HepG2 (cell line): ENCODE results near the gene S100A7. TPM values are rescaled to one million over a fixed set of nuclear protein-coding genes. Genes with fewer than 3 reads are reported as not detected.

Experiments used
- ARNT ChIP-seq: fragments of 450-650 bp; IDR thresholded peaks from 2 replicates; pipeline ENCODE4 v1.6.1; 2017
- ARNT2 ChIP-seq: sonication (generic); formaldehyde crosslinking; IDR thresholded peaks from 2 replicates; pipeline ENCODE4 v1.8.0; 2022; ENCODE audit warnings: mild to moderate bottlenecking, low read depth, missing genetic modification reagents, moderate library complexity
- ATAD3A ChIP-seq: sonication (generic); formaldehyde crosslinking; IDR thresholded peaks from 2 replicates; pipeline ENCODE4 v1.4.0; 2020; ENCODE audit warnings: missing genetic modification reagents
- CCDC6 ChIP-seq: sonication (generic); formaldehyde crosslinking; IDR thresholded peaks from 2 replicates; pipeline ENCODE4 v1.8.1; 2022; ENCODE audit warnings: mild to moderate bottlenecking, missing genetic modification reagents, moderate library complexity
- JUNB ChIP-seq: sonication (generic); formaldehyde crosslinking; IDR thresholded peaks from 2 replicates; pipeline ENCODE4 v1.8.0; 2022; ENCODE audit warnings: missing genetic modification reagents, mild to moderate bottlenecking, borderline replicate concordance
- KLF16 ChIP-seq, 2 experiments: sonication (generic) in 1 of 2; formaldehyde crosslinking in 1 of 2; IDR thresholded peaks; 2 replicates each; pipeline versions ENCODE4 v1.6.1 to v1.8.0; 2016 to 2023; ENCODE audit warnings: missing genetic modification reagents in 2 of 2, missing compliant biosample characterization in 1 of 2
- NFIB ChIP-seq: sonication (generic); formaldehyde crosslinking; IDR thresholded peaks from 2 replicates; pipeline ENCODE4 v1.9.0; 2021; ENCODE audit warnings: missing genetic modification reagents, mild to moderate bottlenecking, borderline replicate concordance
- PATZ1 ChIP-seq: sonication (generic); formaldehyde crosslinking; IDR thresholded peaks from 2 replicates; pipeline ENCODE4 v1.4.0; 2020; ENCODE audit warnings: missing genetic modification reagents
- PCBP2 ChIP-seq: fragments of 200-400 bp; formaldehyde crosslinking; optimal IDR thresholded peaks from 2 replicates; pipeline ENCODE3; 2018; ENCODE audit warnings: low read length, low read depth; ENCODE audit not compliant: poor library complexity, severe bottlenecking
- PPARG ChIP-seq: conservative IDR thresholded peaks from 2 replicates; pipeline ENCODE4 v1.6.1; 2016; ENCODE audit warnings: missing biosample characterization, missing genetic modification reagents
- SCMH1 ChIP-seq: sonication (generic); formaldehyde crosslinking; IDR thresholded peaks from 2 replicates; pipeline ENCODE4 v1.9.0; 2021; ENCODE audit warnings: missing genetic modification reagents, mild to moderate bottlenecking, borderline replicate concordance
- SNAI1 ChIP-seq: sonication (generic); formaldehyde crosslinking; IDR thresholded peaks from 2 replicates; pipeline ENCODE4 v1.5.0; 2020; ENCODE audit warnings: mild to moderate bottlenecking, missing genetic modification reagents, borderline replicate concordance
- SP1 ChIP-seq, 2 experiments: fragments of 450-650 bp in 1 of 2; sonication (generic) in 1 of 2; formaldehyde crosslinking in 1 of 2; IDR thresholded peaks; 2 replicates each; pipeline versions ENCODE4 v1.4.0 to v1.6.1; 2016 to 2020; ENCODE audit warnings: missing genetic modification reagents in 1 of 2
- TCF12 ChIP-seq, 2 experiments: fragments of 450-650 bp in 1 of 2; sonication (generic) in 1 of 2; formaldehyde crosslinking in 1 of 2; IDR thresholded peaks; 2 replicates each; pipeline versions ENCODE4 v1.6.1 to v1.8.0; 2017 to 2022; ENCODE audit warnings: antibody characterized with exemption in 1 of 2, mild to moderate bottlenecking in 1 of 2, missing genetic modification reagents in 1 of 2, moderate library complexity in 1 of 2
- TSC22D2 ChIP-seq: sonication (generic); formaldehyde crosslinking; IDR thresholded peaks from 2 replicates; pipeline ENCODE4 v1.5.1; 2020; ENCODE audit warnings: missing genetic modification reagents, mild to moderate bottlenecking, borderline replicate concordance
- ZBTB20 ChIP-seq: sonication (generic); formaldehyde crosslinking; IDR thresholded peaks from 2 replicates; pipeline ENCODE4 v1.8.1; 2023; ENCODE audit warnings: missing genetic modification reagents, low read depth, mild to moderate bottlenecking, borderline replicate concordance
- ZBTB7A ChIP-seq: sonication (generic); formaldehyde crosslinking; IDR thresholded peaks from 2 replicates; pipeline ENCODE4 v1.8.0; 2022; ENCODE audit warnings: mild to moderate bottlenecking, missing genetic modification reagents
- ZNF333 ChIP-seq: sonication (generic); formaldehyde crosslinking; IDR thresholded peaks from 2 replicates; pipeline ENCODE4 v1.4.0; 2020; ENCODE audit warnings: mild to moderate bottlenecking, missing genetic modification reagents, borderline replicate concordance
- ZNF546 ChIP-seq: sonication (generic); formaldehyde crosslinking; conservative IDR thresholded peaks from 2 replicates; pipeline ENCODE4 v1.8.1; 2023; ENCODE audit warnings: mild to moderate bottlenecking, missing genetic modification reagents
- ZNF550 ChIP-seq: sonication (generic); formaldehyde crosslinking; IDR thresholded peaks from 2 replicates; pipeline ENCODE4 v1.4.0; 2020; ENCODE audit warnings: mild to moderate bottlenecking, missing genetic modification reagents, borderline replicate concordance
- ZNF644 ChIP-seq: IDR thresholded peaks from 2 replicates; pipeline ENCODE4 v1.6.1; 2016; ENCODE audit warnings: low read depth
- ZNF660 ChIP-seq: sonication (generic); formaldehyde crosslinking; IDR thresholded peaks from 2 replicates; pipeline ENCODE4 v1.5.1; 2020; ENCODE audit warnings: mild to moderate bottlenecking, low read depth, missing genetic modification reagents, borderline replicate concordance
- ZNF780A ChIP-seq: sonication (generic); formaldehyde crosslinking; IDR thresholded peaks from 2 replicates; pipeline ENCODE4 v1.8.0; 2022; ENCODE audit warnings: mild to moderate bottlenecking, missing genetic modification reagents, moderate library complexity
- ZNF782 ChIP-seq: sonication (generic); formaldehyde crosslinking; IDR thresholded peaks from 2 replicates; pipeline ENCODE4 v1.4.0; 2020; ENCODE audit warnings: missing genetic modification reagents, mild to moderate bottlenecking, borderline replicate concordance
- ZNF792 ChIP-seq: IDR thresholded peaks from 2 replicates; pipeline ENCODE4 v1.6.1; 2016
- ZNF891 ChIP-seq: sonication (generic); formaldehyde crosslinking; IDR thresholded peaks from 2 replicates; pipeline ENCODE4 v1.5.0; 2020; ENCODE audit warnings: mild to moderate bottlenecking, missing genetic modification reagents
- ZSCAN21 ChIP-seq: sonication (generic); formaldehyde crosslinking; IDR thresholded peaks from 2 replicates; pipeline ENCODE4 v1.8.0; 2022; ENCODE audit warnings: mild to moderate bottlenecking, missing genetic modification reagents, moderate library complexity, borderline replicate concordance
- ZZZ3 ChIP-seq: sonication (generic); formaldehyde crosslinking; IDR thresholded peaks from 2 replicates; pipeline ENCODE4 v1.4.0; 2020; ENCODE audit warnings: missing genetic modification reagents, mild to moderate bottlenecking, borderline replicate concordance
- polyA plus RNA-seq, 8 experiments: library from polyadenylated mRNA; depleted of rRNA in 3 of 8; stranded (reverse) in 7 of 8; unstranded in 1 of 8; fragments of >200 nt; fragmentation: Illumina TruSeq in 4 of 8; extraction: Trizol in 4 of 8; gene quantifications; 2 replicates each; pipeline versions ENCODE4 v1.2.1 to v1.2.3, GENCODE V29; 2011 to 2016; ENCODE audit warnings: low read depth in 4 of 8, missing spikeins in 1 of 8, mixed read lengths in 1 of 8; ENCODE audit not compliant: insufficient read depth in 1 of 8
- total RNA-seq, 5 experiments: library from RNA; depleted of rRNA; stranded (reverse); fragments of >200 nt; fragmentation: Illumina TruSeq; extraction: Trizol; gene quantifications; 2 replicates each; pipeline ENCODE4 v1.2.3, GENCODE V29; 2016; ENCODE audit warnings: low read depth in 1 of 5
- TF ChIP-seq, protein P1 (sequence below): sonication (generic); formaldehyde crosslinking; IDR thresholded peaks from 2 replicates; pipeline ENCODE4 v1.4.0; 2020; ENCODE audit warnings: low read depth, mild to moderate bottlenecking, missing genetic modification reagents

S100A7 gene
- total and polyA plus RNA-seq, 2 of the 13 experiments (the other 11 are each of a cell fraction or from before 2014, with no cell fraction given), result not detected

DNA sequence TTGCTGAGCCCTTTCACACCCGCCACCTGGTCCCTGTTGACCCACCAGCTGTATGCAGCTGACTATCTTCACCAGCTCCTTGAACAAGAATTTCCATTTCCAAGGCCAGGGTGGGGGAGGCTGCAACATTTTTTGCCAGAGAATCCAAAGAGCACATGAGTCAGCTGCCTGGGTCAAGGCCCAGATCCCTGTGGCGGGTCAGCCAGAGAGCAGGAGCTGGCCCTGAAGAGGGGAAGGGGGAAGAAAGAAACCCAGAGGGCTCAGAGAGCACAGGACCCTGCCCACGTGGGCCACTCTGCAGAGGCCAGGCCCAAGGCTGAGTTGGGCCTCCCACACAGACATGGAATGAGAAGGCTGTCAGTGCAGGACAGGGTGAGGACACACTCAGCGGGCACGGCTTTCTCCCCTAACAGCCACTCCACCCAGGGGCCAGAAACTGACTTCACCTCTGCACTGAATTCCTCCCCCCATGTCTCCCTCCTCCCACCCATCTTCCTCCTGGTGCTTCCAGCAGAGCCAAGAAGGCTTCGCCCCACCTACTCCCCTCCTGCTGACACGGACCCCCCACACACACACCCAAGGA lies 46.5 kb upstream of the S100A7 start (continued):
- no peak for TF ChIP-seq SNAI1 (CRISPR knock-in tag)
- no peak for TF ChIP-seq KLF16 (CRISPR knock-in tag; IDR thresholded peaks at IDR 0.05)
- no peak for TF ChIP-seq ZNF660
- TF ChIP-seq TSC22D2, result no peak
- TF ChIP-seq, protein P1, sequence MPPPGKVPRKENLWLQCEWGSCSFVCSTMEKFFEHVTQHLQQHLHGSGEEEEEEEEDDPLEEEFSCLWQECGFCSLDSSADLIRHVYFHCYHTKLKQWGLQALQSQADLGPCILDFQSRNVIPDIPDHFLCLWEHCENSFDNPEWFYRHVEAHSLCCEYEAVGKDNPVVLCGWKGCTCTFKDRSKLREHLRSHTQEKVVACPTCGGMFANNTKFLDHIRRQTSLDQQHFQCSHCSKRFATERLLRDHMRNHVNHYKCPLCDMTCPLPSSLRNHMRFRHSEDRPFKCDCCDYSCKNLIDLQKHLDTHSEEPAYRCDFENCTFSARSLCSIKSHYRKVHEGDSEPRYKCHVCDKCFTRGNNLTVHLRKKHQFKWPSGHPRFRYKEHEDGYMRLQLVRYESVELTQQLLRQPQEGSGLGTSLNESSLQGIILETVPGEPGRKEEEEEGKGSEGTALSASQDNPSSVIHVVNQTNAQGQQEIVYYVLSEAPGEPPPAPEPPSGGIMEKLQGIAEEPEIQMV (CRISPR knock-in tag), result no peak
- TF ChIP-seq ZNF550 (CRISPR knock-in tag), result no peak
- no peak for TF ChIP-seq ZNF644 (CRISPR knock-in tag)
- TF ChIP-seq JUNB (CRISPR knock-in tag), result no peak
- no peak for TF ChIP-seq ZNF792 (CRISPR knock-in tag)
- peak; percentile 47; the same call in 1 of the 2 replicates for TF ChIP-seq ZBTB7A
- TF ChIP-seq ZZZ3 (CRISPR knock-in tag), result no peak
- no peak for TF ChIP-seq SCMH1 (CRISPR knock-in tag)
- TF ChIP-seq ARNT2 (CRISPR knock-in tag), result no peak
- no peak for TF ChIP-seq ZNF333
- TF ChIP-seq PCBP2, result no peak
- TF ChIP-seq NFIB, result no peak
- TF ChIP-seq ZNF546, result no peak
- no peak for TF ChIP-seq ATAD3A (CRISPR knock-in tag)
- no peak for TF ChIP-seq ZNF780A (CRISPR knock-in tag)
- TF ChIP-seq CCDC6, result no peak
- TF ChIP-seq ZNF891 (CRISPR knock-in tag), result no peak
- TF ChIP-seq ZNF782 (CRISPR knock-in tag), result no peak
- no peak for TF ChIP-seq ZBTB20 (CRISPR knock-in tag)
- no peak for TF ChIP-seq TCF12 (IDR thresholded peaks at IDR 0.05)
- no peak for TF ChIP-seq TCF12 (CRISPR knock-in tag; IDR thresholded peaks at IDR 0.05)
- TF ChIP-seq PPARG, result no peak
- peak; percentile 33; the same call in 1 of the 2 replicates for TF ChIP-seq PATZ1 (CRISPR knock-in tag)
- TF ChIP-seq ARNT, result no peak
- TF ChIP-seq SP1 (IDR thresholded peaks at IDR 0.05), result no peak
- no peak for TF ChIP-seq SP1 (CRISPR knock-in tag; IDR thresholded peaks at IDR 0.05)
- TF ChIP-seq ZSCAN21 (CRISPR knock-in tag), result no peak
